GM12875 (cell line): ENCODE results near the gene PPP1R9A.

Experiments used
- H3K4me3 ChIP-seq: one replicate; pipeline ENCODE4 v1.5.1; 2011; ENCODE audit warnings: low read depth, low read length, control low read depth
- TF ChIP-seq, protein P1 (sequence below): IDR thresholded peaks from 2 replicates; pipeline ENCODE4 v1.5.1; 2011; ENCODE audit warnings: low read depth, mild to moderate bottlenecking, control low read depth, inconsistent platforms, low read length, moderate library complexity, borderline replicate concordance; ENCODE audit not compliant: insufficient read depth

Gene PPP1R9A

DNA sequence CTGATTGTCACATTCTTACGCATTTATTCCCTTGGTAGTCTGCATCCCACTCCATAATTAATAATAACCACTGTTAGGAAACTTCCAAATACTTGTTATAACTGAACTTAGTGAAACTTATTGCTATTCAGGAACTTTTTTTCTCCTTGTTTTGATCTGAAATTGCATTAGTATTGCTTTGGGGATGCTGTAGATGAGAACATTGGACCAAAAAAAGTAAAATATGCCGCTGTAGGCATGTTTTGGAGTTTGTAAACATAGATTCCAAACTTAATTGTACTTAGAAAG lies 1.7 kb downstream of the PPP1R9A start:
- no peak overlapping the region for H3K4me3 ChIP-seq
- TF ChIP-seq, protein P1, sequence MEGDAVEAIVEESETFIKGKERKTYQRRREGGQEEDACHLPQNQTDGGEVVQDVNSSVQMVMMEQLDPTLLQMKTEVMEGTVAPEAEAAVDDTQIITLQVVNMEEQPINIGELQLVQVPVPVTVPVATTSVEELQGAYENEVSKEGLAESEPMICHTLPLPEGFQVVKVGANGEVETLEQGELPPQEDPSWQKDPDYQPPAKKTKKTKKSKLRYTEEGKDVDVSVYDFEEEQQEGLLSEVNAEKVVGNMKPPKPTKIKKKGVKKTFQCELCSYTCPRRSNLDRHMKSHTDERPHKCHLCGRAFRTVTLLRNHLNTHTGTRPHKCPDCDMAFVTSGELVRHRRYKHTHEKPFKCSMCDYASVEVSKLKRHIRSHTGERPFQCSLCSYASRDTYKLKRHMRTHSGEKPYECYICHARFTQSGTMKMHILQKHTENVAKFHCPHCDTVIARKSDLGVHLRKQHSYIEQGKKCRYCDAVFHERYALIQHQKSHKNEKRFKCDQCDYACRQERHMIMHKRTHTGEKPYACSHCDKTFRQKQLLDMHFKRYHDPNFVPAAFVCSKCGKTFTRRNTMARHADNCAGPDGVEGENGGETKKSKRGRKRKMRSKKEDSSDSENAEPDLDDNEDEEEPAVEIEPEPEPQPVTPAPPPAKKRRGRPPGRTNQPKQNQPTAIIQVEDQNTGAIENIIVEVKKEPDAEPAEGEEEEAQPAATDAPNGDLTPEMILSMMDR: no peak

DNA sequence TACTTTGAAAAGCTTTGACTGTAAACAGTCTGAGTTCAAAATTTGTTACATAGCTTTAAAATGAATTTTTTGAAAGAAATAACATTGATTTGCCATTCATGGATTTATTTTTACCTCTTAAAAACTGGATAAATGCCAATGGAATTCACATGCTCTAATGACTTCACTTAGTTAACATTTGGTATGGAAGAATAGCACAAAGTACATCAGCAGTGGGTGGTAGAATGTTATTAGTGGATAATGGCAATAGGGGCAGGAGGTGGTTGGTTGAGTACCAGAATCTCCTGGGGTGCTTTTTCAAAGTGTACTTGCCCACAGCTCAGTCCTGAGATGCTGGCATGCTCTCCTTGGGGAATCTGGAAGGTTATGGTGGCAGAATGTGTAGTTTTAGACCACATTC lies 4.7 kb downstream of the PPP1R9A start:
- H3K4me3 ChIP-seq: no peak overlapping the region
- TF ChIP-seq, protein P1: no peak

DNA sequence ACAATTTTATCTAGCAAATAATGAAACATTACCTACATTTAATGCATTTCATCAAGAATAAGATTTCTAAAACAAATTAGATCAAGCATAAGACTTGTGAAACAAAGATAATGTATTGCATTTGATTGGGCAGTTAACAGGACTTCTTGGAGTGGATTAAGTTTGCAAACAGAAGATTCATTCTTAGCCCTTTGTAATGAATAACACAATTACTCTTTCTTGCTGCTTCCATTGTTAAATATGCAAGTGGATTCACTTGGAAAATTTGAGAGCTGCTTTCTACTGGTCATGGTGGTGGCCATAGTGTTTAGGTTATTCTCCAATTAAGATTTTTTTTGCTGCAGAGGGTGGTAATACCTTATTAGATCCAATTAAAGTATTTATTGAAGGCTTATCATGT lies 6.0 kb downstream of the PPP1R9A start:
- no peak overlapping the region for H3K4me3 ChIP-seq
- TF ChIP-seq, protein P1: no peak

DNA sequence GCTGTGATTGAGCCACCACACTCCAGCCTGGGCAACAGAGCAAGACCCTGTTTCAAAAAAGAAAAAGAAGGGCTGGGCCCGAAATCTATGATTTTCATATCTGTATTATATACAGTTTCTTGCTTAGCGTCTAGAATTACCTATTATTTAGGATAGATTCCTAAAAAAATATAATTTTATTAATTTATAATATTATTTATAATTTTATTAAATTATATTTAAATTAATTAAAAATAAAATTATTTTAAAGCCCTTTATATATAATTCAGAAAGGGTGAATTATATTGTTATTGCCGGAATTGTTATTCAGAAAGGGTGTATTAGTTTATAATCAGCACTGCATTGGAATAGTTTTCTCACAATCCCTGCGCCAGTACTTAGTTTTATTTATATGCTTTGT lies 14.5 kb downstream of the PPP1R9A start:
- TF ChIP-seq, protein P1: no peak
- no peak overlapping the region for H3K4me3 ChIP-seq

DNA sequence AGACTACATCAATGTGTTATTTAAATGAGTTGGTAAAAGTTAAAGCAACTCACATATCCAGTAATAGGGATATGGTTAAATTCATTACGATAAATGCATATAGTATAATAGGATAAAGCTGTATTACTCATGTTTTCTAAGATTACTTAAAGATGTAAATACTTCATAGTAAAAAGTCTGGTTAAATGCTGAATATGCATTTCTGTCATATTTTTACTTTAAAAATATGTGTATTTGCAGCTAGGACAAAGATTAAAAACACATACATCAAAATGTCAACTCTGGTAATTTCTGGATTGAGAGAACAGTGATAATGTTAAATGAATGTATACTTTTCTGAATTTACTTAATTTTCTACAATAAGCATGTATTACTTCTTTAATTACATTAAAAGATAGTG lies 15.1 kb downstream of the PPP1R9A start:
- no peak overlapping the region for H3K4me3 ChIP-seq

DNA sequence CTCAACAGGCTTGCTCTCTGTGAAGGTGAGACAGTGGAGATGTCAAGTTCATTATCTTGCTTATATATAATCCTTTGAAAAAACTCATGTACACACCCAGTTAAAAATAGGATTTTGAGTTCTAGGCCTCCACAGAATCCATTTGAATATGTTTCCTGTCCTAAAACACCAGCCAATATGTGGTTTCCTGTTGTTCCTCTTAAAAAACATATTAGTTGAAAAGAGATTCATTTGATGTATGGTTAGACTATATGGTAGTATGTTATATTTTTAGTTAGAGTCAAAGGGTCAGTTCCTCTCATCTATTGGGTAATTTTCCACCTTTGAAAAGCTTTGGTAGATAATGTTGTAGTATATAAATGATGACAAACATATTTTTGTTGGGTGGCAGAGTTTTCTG lies 16.0 kb downstream of the PPP1R9A start:
- TF ChIP-seq, protein P1: no peak
- no peak overlapping the region for H3K4me3 ChIP-seq

More for the DNA sequence above, 15.1 kb downstream of the PPP1R9A start:
- TF ChIP-seq, protein P1: no peak

DNA sequence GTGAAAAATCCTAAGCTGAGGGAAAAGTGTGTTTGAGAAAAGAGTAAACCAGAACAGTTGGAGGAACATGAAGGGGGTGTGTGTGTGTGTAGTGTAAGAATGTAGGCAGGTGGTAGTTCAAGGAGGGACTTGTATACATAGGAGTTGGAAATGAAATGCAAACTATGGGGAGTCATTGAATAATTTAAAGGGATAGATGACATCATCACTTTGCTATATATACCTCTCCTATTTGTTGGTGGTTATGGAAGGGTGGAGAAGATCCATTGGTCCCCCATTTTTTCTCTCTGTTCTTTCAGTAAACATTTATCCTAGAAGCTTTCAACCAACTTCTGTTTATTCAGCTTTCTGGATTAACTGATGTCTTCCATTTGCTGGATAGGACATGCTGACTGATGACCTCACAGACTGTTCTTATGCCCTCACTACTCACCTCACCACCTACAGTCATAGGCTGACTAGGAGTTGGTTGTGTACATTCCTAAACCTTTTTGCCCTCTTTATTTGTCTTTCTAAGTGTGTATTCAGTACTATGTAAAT lies 20.8 kb downstream of the PPP1R9A start:
- H3K4me3 ChIP-seq: no peak overlapping the region
- TF ChIP-seq, protein P1: no peak
